Peyer's patch (tissue), 4 donors: ENCODE data around the gene SEPTIN10. TPM values are rescaled to one million over a fixed set of nuclear protein-coding genes. Genes with fewer than 3 reads are reported as not detected.
A peak's percentile ranks its signal among the peaks of the same experiment; 100 is the strongest.

Experiments
- DNase-seq, 3 donors: peaks; one replicate each; pipeline ENCODE4 v3.0.0-alpha.2; 2017 to 2019
- H3K27ac ChIP-seq, 4 donors: fragments of 200-600 bp; sonication (generic); one replicate each; pipeline ENCODE4 v1.5.1; 2016 to 2019
- H3K27me3 ChIP-seq, 2 donors: fragments of 200-600 bp; sonication (generic); one replicate each; pipeline ENCODE4 v1.5.1; 2019
- H3K36me3 ChIP-seq, 3 donors: fragments of 200-600 bp; sonication (generic); one replicate each; pipeline ENCODE4 v1.5.1; 2016 to 2019
- H3K4me1 ChIP-seq, 4 donors: fragments of 200-600 bp; sonication (generic); one replicate each; pipeline ENCODE4 v1.5.1; 2016 to 2019
- H3K4me3 ChIP-seq, 4 donors: fragments of 200-600 bp; sonication (generic); 1 replicate in 3 of 4; 2 replicates in 1 of 4; pipeline ENCODE4 v1.5.1; 2016 to 2019; ENCODE audit warnings: mild to moderate bottlenecking in 1 of 4
- H3K9me3 ChIP-seq, 4 donors: fragments of 200-600 bp; sonication (generic); one replicate each; pipeline ENCODE4 v1.5.1; 2016 to 2019; ENCODE audit warnings: mild to moderate bottlenecking in 1 of 4
- CTCF ChIP-seq, 6 experiments: fragments of 450-650 bp in 4 of 6; fragments of 200-600 bp in 2 of 6; sonication (generic) in 1 of 6; IDR thresholded peaks; one replicate each; pipeline ENCODE4 v1.5.1; 2017 to 2019; ENCODE audit warnings: antibody characterized with exemption in 6 of 6, mild to moderate bottlenecking in 3 of 6, moderate library complexity in 1 of 6
- POLR2A ChIP-seq, 2 donors: fragments of 450-650 bp; IDR thresholded peaks; one replicate each; pipeline ENCODE4 v1.5.1; 2017; ENCODE audit warnings: antibody characterized with exemption in 2 of 2, mild to moderate bottlenecking in 2 of 2, moderate library complexity in 2 of 2
- total RNA-seq, 4 donors: library from RNA; depleted of rRNA; stranded (reverse); fragments of >200 nt; gene quantifications; one replicate each; pipeline ENCODE4 v1.1.0, GENCODE V29; 2016

SEPTIN10 gene
- 10 to 100 TPM; 22.3 to 55.2 (median 53.1) TPM for total RNA-seq

- Histone ChIP-seq H3K27me3 (no peaks in the 10 kb centered on the region), H3K27ac (peak within 1 kb of the TSS; percentile 77 to 99 (median 98)), H3K4me3 (peak within 1 kb of the TSS; percentile 51 to 84 (median 58)), H3K9me3 (no peaks in the 10 kb centered on the region), H3K36me3 (no peaks in the 10 kb centered on the region), H3K4me1 (peaks cover 0 to 24% (median 1%) of the 10 kb centered on the region in 4 donors)
- DNase-seq: peak; percentile 62 to 97 (median 94)
- TF ChIP-seq POLR2A (IDR thresholded peaks at IDR 0.05) (peak; percentile 89 to 98), CTCF (IDR thresholded peaks at IDR 0.05) (no peak)
Observed at GRCh38 chr2:109613922-109614714, at the start of gene SEPTIN10, which contains the start of gene SOWAHC. Gene SEPTIN10 (minus strand): TSS chr2:109613966. CDS start chr2:109613827, 139 bp downstream. Gene SOWAHC (plus strand): TSS chr2:109614364. CDS start chr2:109614490, 126 bp downstream.

GRCh38 chr2:109662889-109663288 lies 49.1 kb upstream of the SEPTIN10 start:
- TF ChIP-seq POLR2A (IDR thresholded peaks at IDR 0.05): no peak
- TF ChIP-seq CTCF (IDR thresholded peaks at IDR 0.05): peak in 3 of 6 experiments; percentile 36 to 47 (median 40)
- peak in 1 of 3 donors; percentile 45 for DNase-seq
- H3K27ac ChIP-seq: no peak overlapping the region

DNA sequence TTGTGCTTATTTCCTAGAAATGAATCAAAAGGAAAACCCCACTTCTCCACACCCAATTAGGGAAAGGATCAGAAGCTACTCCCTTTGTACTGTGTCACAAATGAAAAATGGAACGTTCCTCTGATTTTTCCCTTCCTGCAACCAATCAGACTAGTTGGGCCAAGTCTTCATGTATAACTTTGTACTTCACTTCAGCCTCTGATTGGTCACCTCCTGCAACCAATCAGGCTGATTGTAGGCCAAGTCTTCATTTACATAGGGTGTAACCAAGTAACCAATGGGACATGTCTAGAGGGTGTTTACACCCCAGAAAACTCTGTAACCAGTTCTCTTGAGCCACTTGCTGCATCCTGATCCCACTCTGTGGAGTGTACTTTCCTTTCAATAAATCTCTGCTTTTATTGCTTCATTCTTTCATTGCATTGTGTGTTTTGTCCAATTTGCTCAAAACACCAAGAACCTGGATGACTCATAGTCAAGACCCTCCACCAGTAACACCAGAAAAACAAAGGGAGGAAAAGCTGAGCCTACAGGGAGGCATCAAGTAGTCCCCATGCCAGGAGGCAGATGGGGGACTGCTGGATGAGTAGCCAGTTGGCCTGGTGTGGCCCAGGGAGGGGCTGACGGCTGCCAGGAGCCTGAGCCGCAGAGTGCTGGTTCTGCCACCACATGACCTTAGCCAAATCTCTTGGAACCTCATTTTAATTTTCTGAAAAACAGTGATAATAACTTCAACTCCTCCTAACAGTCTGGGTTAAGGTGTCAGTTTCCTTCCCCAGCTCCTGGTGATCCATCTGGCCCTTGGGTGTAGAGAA lies 46.5 kb upstream of the SEPTIN10 start:
- Histone ChIP-seq H3K27me3 (no peaks in the 10 kb centered on the region), H3K9me3 (no peaks in the 10 kb centered on the region), H3K36me3 (no peaks in the 10 kb centered on the region), H3K4me3 (no peak overlapping the region), H3K27ac (no peak overlapping the region), H3K4me1 (no peaks in the 10 kb centered on the region)
- no peak for DNase-seq
- TF ChIP-seq CTCF (IDR thresholded peaks at IDR 0.05) (no peak), POLR2A (IDR thresholded peaks at IDR 0.05) (no peak)

More at GRCh38 chr2:109662889-109663288, 49.1 kb upstream of the SEPTIN10 start:
- Histone ChIP-seq H3K9me3 (no peaks in the 10 kb centered on the region), H3K36me3 (no peaks in the 10 kb centered on the region), H3K27me3 (no peaks in the 10 kb centered on the region), H3K4me3 (no peak overlapping the region), H3K4me1 (no peaks in the 10 kb centered on the region)

DNA sequence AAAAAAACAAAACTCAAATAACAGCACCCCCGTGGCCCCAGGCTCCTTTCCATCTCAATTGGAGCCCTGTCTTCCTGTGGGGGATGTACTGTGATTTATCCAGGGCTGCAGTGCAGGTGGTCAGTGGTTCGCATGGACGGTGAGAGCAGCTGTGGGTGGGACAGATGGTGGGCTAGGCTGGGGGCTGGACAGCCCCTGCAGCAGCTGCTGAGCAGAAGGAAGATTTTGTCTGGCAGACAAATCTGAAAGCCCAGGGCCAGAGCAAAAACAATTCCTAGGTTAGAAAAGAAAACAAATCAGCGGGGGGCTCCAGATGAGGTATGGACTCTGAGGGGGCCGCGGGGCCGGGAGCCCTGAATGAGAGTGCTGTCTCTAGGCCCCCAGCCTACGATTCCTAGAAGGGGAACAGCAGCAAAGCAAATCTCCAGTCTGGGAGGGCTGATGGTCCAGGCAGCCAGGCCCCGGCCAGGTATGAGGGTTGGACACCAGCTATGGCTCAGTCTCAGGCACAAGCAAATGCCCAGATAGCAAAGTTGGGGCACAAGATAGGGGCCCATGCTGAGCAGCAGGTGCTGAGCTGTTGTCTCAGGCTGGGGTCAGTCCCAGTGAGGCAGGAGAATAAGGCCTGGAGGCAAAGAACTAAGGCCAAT lies 45.8 kb upstream of the SEPTIN10 start:
- Histone ChIP-seq H3K27me3 (no peaks in the 10 kb centered on the region), H3K4me1 (no peaks in the 10 kb centered on the region)

More for the DNA sequence above, 45.8 kb upstream of the SEPTIN10 start:
- no peak for TF ChIP-seq POLR2A (IDR thresholded peaks at IDR 0.05)
- TF ChIP-seq CTCF (IDR thresholded peaks at IDR 0.05): no peak
- Histone ChIP-seq H3K4me3 (no peak overlapping the region), H3K36me3 (no peaks in the 10 kb centered on the region), H3K9me3 (no peaks in the 10 kb centered on the region), H3K27ac (no peak overlapping the region)
- DNase-seq: peak in 1 of 3 donors; percentile 35
